B cell (primary cell): ENCODE data around the gene NAA80.

Experiments used
- EZH2 ChIP-seq: IDR thresholded peaks from 2 replicates; pipeline ENCODE4 v1.6.1; 2012; ENCODE audit warnings: borderline replicate concordance, low read depth, mild to moderate bottlenecking, moderate library complexity, low read length; ENCODE audit not compliant: insufficient read depth, poor library complexity, severe bottlenecking
- TF ChIP-seq, protein P1 (sequence below): fragments of 200-600 bp; IDR thresholded peaks from one replicate; pipeline ENCODE4 v1.8.0; 2022; ENCODE audit warnings: antibody characterized with exemption, mild to moderate bottlenecking

DNA sequence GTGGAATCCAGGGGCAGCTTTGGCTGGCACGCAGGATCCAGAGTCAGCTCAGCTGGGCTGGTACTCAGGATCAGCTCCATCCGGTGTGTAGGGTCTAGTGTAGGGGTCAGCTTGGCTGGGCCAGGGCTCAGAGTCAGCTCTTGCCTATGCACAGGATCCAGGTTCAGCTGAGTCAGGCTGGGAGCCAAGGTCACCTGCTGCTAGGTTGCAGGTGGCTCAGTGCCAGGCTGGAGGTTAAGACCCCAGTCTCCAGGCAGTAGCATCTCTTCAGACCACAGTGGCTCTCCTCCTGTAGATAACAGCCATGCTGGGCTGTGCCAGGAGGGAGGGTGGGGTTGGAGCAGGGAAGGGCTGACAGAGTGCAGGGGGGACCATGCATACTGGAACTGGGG, 1.8 kb downstream of the NAA80 start:
- TF ChIP-seq, protein P1, sequence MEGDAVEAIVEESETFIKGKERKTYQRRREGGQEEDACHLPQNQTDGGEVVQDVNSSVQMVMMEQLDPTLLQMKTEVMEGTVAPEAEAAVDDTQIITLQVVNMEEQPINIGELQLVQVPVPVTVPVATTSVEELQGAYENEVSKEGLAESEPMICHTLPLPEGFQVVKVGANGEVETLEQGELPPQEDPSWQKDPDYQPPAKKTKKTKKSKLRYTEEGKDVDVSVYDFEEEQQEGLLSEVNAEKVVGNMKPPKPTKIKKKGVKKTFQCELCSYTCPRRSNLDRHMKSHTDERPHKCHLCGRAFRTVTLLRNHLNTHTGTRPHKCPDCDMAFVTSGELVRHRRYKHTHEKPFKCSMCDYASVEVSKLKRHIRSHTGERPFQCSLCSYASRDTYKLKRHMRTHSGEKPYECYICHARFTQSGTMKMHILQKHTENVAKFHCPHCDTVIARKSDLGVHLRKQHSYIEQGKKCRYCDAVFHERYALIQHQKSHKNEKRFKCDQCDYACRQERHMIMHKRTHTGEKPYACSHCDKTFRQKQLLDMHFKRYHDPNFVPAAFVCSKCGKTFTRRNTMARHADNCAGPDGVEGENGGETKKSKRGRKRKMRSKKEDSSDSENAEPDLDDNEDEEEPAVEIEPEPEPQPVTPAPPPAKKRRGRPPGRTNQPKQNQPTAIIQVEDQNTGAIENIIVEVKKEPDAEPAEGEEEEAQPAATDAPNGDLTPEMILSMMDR, result no peak
- no peak for TF ChIP-seq EZH2
